HepG2 (cell line): Measurements from ENCODE around the gene RGL1. TPM values are rescaled to one million over a fixed set of nuclear protein-coding genes. Genes with fewer than 3 reads are reported as not detected.

Experiments
- ATAC-seq: fragments of 200-7000 bp; cut with Tn5 transposase; 3 replicates; pipeline ENCODE4 v1.9.1; 2020; ENCODE audit warnings: mild to moderate bottlenecking, moderate library complexity
- BruUV-seq: library from RNA; stranded (reverse); fragments of 400-500 nt; replicated peaks from 2 replicates; lab custom pipeline; 2021; lab: Mats Ljungman, UMichigan
- CTCF ChIA-PET: fragments of 300-600 bp; formaldehyde crosslinking; extraction: SDS; loops from one replicate; lab custom pipeline; 2021; ENCODE audit warnings: low total read pairs, inconsistent platforms, low intra/inter-chr PET ratio; lab: Yijun Ruan, JAX
- POLR2A ChIA-PET: fragments of 350-600 bp; sonication (Branson Sonifier 250); formaldehyde crosslinking; loops from one replicate; lab custom pipeline; 2020; ENCODE audit warnings: antibody characterized with exemption, inconsistent platforms; lab: Yijun Ruan, JAX
- DNase-seq: peaks from one replicate; pipeline ENCODE4 v3.0.0-alpha.2; 2015; ENCODE audit warnings: low spot score
- FAIRE-seq: peaks from 3 replicates; lab custom pipeline; 2011; peaks lifted over from hg19 to GRCh38; lab: Jason Lieb, UNC
- H2AFZ ChIP-seq: one replicate; pipeline ENCODE4 v1.6.1; 2011; ENCODE audit warnings: low read length, inconsistent platforms
- H3K27ac ChIP-seq: fragments of 300-600 bp; 3 replicates; pipeline ENCODE4 v1.8.0; 2011; ENCODE audit warnings: mixed run types, mild to moderate bottlenecking, mixed read lengths, low read length, inconsistent platforms; ENCODE audit not compliant: insufficient read depth; ENCODE audit errors: extremely low read length
- H3K27me3 ChIP-seq, 2 experiments: fragments of 200-600 bp in 1 of 2; 2 replicates in 1 of 2; 3 replicates in 1 of 2; pipeline versions ENCODE4 v1.6.0 to v1.8.0; 2011; ENCODE audit warnings: low read length in 2 of 2, mild to moderate bottlenecking in 2 of 2, moderate library complexity in 2 of 2, inconsistent platforms in 1 of 2; ENCODE audit not compliant: insufficient read depth in 2 of 2, control insufficient read depth in 1 of 2
- H3K36me3 ChIP-seq, 2 experiments: fragments of 200-600 bp in 1 of 2; replicated peaks in 1 of 2; 2 replicates in 1 of 2; 3 replicates in 1 of 2; pipeline versions ENCODE4 v1.5.1 to v1.8.0; 2011; ENCODE audit warnings: low read length in 2 of 2, inconsistent platforms in 1 of 2; ENCODE audit not compliant: insufficient read depth in 2 of 2, control insufficient read depth in 1 of 2
- H3K4me1 ChIP-seq: 2 replicates; pipeline ENCODE4 v1.5.1; 2012; ENCODE audit warnings: low read length, inconsistent platforms; ENCODE audit not compliant: insufficient read depth
- H3K4me2 ChIP-seq: 2 replicates; pipeline ENCODE4 v1.6.0; 2011; ENCODE audit warnings: low read depth, low read length, inconsistent platforms
- H3K4me3 ChIP-seq, 3 experiments: fragments of 200-600 bp in 1 of 3; sonication (generic), shearing (Covaris generic) in 1 of 3; replicated peaks in 1 of 3; 2 replicates each; pipeline ENCODE4 v1.5.1; 2011 to 2016; ENCODE audit warnings: low read length in 3 of 3, inconsistent platforms in 2 of 3, low read depth in 2 of 3, mild to moderate bottlenecking in 2 of 3, control low read depth in 1 of 3, mixed read lengths in 1 of 3; ENCODE audit not compliant: insufficient read depth in 1 of 3
- H3K79me2 ChIP-seq: one replicate; pipeline ENCODE4 v1.6.1; 2011; ENCODE audit warnings: low read length, inconsistent platforms; ENCODE audit not compliant: insufficient read depth
- H3K9ac ChIP-seq: 2 replicates; pipeline ENCODE4 v1.6.0; 2011; ENCODE audit warnings: mild to moderate bottlenecking, low read depth, low read length, inconsistent platforms; ENCODE audit not compliant: insufficient read depth
- H3K9me3 ChIP-seq: 2 replicates; pipeline ENCODE4 v1.5.1; 2012; ENCODE audit warnings: mild to moderate bottlenecking, low read length
- H4K20me1 ChIP-seq: 2 replicates; pipeline ENCODE4 v1.6.0; 2011; ENCODE audit warnings: inconsistent platforms, mild to moderate bottlenecking, low read length, moderate library complexity; ENCODE audit not compliant: insufficient read depth
- ATF7-NPFF ChIP-seq: sonication (generic); formaldehyde crosslinking; IDR thresholded peaks from 2 replicates; pipeline ENCODE4 v1.8.1; 2023; ENCODE audit warnings: mild to moderate bottlenecking, low read depth, missing genetic modification reagents, moderate library complexity
- BRD4 ChIP-seq: sonication (generic); formaldehyde crosslinking; IDR thresholded peaks from 2 replicates; pipeline ENCODE4 v1.4.0; 2020; ENCODE audit warnings: missing genetic modification reagents
- CEBPZ ChIP-seq: IDR thresholded peaks from 2 replicates; pipeline ENCODE4 v1.6.1; 2012; ENCODE audit warnings: low read length, improper control_type of control experiment
- FOXC1 ChIP-seq: sonication (generic); formaldehyde crosslinking; IDR thresholded peaks from 2 replicates; pipeline ENCODE4 v1.8.0; 2022; ENCODE audit warnings: mild to moderate bottlenecking, missing genetic modification reagents, borderline replicate concordance
- MAFK ChIP-seq, 2 experiments: IDR thresholded peaks in 1 of 2; conservative IDR thresholded peaks in 1 of 2; 2 replicates each; pipeline ENCODE4 v1.6.1; 2011; ENCODE audit warnings: improper control_type of control experiment in 2 of 2, low read length in 2 of 2
- NBN ChIP-seq: fragments of 450-650 bp; conservative IDR thresholded peaks from 2 replicates; pipeline ENCODE4 v1.6.1; 2017
- PHF21A ChIP-seq: sonication (generic); formaldehyde crosslinking; IDR thresholded peaks from 2 replicates; pipeline ENCODE4 v1.5.0; 2020; ENCODE audit warnings: mild to moderate bottlenecking, missing genetic modification reagents
- SALL2 ChIP-seq: sonication (generic); formaldehyde crosslinking; IDR thresholded peaks from 2 replicates; pipeline ENCODE4 v1.8.1; 2023; ENCODE audit warnings: mild to moderate bottlenecking, missing genetic modification reagents, inconsistent platforms
- SMARCE1 ChIP-seq: fragments of 450-650 bp; IDR thresholded peaks from 2 replicates; pipeline ENCODE4 v1.6.1; 2017; ENCODE audit warnings: borderline replicate concordance
- THYN1 ChIP-seq: sonication (generic); formaldehyde crosslinking; IDR thresholded peaks from 2 replicates; pipeline ENCODE4 v1.8.1; 2023; ENCODE audit warnings: low read depth, mild to moderate bottlenecking, moderate library complexity, missing genetic modification reagents, borderline replicate concordance
- ZBTB25 ChIP-seq: IDR thresholded peaks from 2 replicates; pipeline ENCODE4 v1.6.1; 2018; ENCODE audit warnings: missing genetic modification reagents
- ZC3H13 ChIP-seq: sonication (generic); formaldehyde crosslinking; IDR thresholded peaks from 2 replicates; pipeline ENCODE4 v1.8.1; 2023; ENCODE audit warnings: mild to moderate bottlenecking, missing genetic modification reagents, moderate library complexity
- ZMAT3 ChIP-seq: sonication (generic); formaldehyde crosslinking; conservative IDR thresholded peaks from 2 replicates; pipeline ENCODE4 v1.7.0; 2021; ENCODE audit warnings: missing genetic modification reagents
- ZNF234 ChIP-seq: sonication (generic); formaldehyde crosslinking; conservative IDR thresholded peaks from 2 replicates; pipeline ENCODE4 v1.5.1; 2020; ENCODE audit warnings: mild to moderate bottlenecking, missing genetic modification reagents
- ZNF562 ChIP-seq: sonication (generic); formaldehyde crosslinking; IDR thresholded peaks from 2 replicates; pipeline ENCODE4 v1.8.0; 2022; ENCODE audit warnings: missing genetic modification reagents, borderline replicate concordance
- ZNF777 ChIP-seq: sonication (generic); formaldehyde crosslinking; IDR thresholded peaks from 2 replicates; pipeline ENCODE4 v1.4.0; 2020; ENCODE audit warnings: missing genetic modification reagents
- ZSCAN21 ChIP-seq: sonication (generic); formaldehyde crosslinking; IDR thresholded peaks from 2 replicates; pipeline ENCODE4 v1.8.0; 2022; ENCODE audit warnings: mild to moderate bottlenecking, missing genetic modification reagents, moderate library complexity, borderline replicate concordance
- ZSCAN5A ChIP-seq: sonication (generic); formaldehyde crosslinking; IDR thresholded peaks from 2 replicates; pipeline ENCODE4 v1.8.0; 2022; ENCODE audit warnings: mild to moderate bottlenecking, missing genetic modification reagents, borderline replicate concordance
- WGBS: methylation state at CpG from one replicate; pipeline ENCODE4 v1.1.6; 2017; ENCODE audit warnings: low lambda C conversion rate; 5-methylcytosine and 5-hydroxymethylcytosine counted together
- in situ Hi-C: cut with HindIII; loops from 2 replicates; pipeline ENCODE4 v1.10.0; 2017; ENCODE audit warnings: low pct_unique_long_range_greater_than_20kb; ENCODE audit not compliant: extremely low pct_ligation_motif_present
- intact Hi-C: fragments of 100-400 bp; cut with micrococcal nuclease; formaldehyde crosslinking; loops from one replicate; pipeline ENCODE4 v1.10.0; 2022; ENCODE audit not compliant: unreplicated experiment
- polyA plus RNA-seq, 8 experiments: library from polyadenylated mRNA; depleted of rRNA in 3 of 8; stranded (reverse) in 7 of 8; unstranded in 1 of 8; fragments of >200 nt; fragmentation: Illumina TruSeq in 4 of 8; extraction: Trizol in 4 of 8; gene quantifications; 2 replicates each; pipeline versions ENCODE4 v1.2.1 to v1.2.3, GENCODE V29; 2011 to 2016; ENCODE audit warnings: low read depth in 4 of 8, missing spikeins in 1 of 8, mixed read lengths in 1 of 8; ENCODE audit not compliant: insufficient read depth in 1 of 8
- total RNA-seq, 5 experiments: library from RNA; depleted of rRNA; stranded (reverse); fragments of >200 nt; fragmentation: Illumina TruSeq; extraction: Trizol; gene quantifications; 2 replicates each; pipeline ENCODE4 v1.2.3, GENCODE V29; 2016; ENCODE audit warnings: low read depth in 1 of 5

The RGL1 gene
- total and polyA plus RNA-seq, 2 of the 13 experiments (the other 11 are each of a cell fraction or from before 2014, with no cell fraction given) = 3.5 to 4.7 TPM

- DNase-seq (no peak), ATAC-seq (no peak), FAIRE-seq (no peak)
- Histone ChIP-seq H3K27ac (no peak overlapping the region), H2AFZ (no peak overlapping the region), H3K27me3 (no peaks in the 10 kb centered on the region), H4K20me1 (no peaks in the 10 kb centered on the region), H3K4me2 (no peak overlapping the region), H3K36me3 (no peaks in the 10 kb centered on the region), H3K79me2 (no peaks in the 10 kb centered on the region), H3K9me3 (no peaks in the 10 kb centered on the region), H3K4me1 (no peaks in the 10 kb centered on the region), H3K9ac (no peak overlapping the region), H3K4me3 (no peak overlapping the region)
- intact Hi-C loops (no loop called here), in situ Hi-C loops (no loop called here)
- WGBS = 13% methylated on average over 3 of the region's 3 CpGs
- POLR2A ChIA-PET = no interaction called here
- CTCF ChIA-PET = no interaction called here
- no peak for TF ChIP-seq ZBTB25
- no peak for TF ChIP-seq ZMAT3 (CRISPR knock-in tag)
- TF ChIP-seq PHF21A = no peak
- TF ChIP-seq BRD4 (CRISPR knock-in tag) = no peak
- no peak for TF ChIP-seq ZC3H13 (CRISPR knock-in tag)
- TF ChIP-seq NBN = no peak
- TF ChIP-seq ZSCAN5A (CRISPR knock-in tag) = no peak
- TF ChIP-seq ATF7-NPFF = no peak
- TF ChIP-seq SALL2 (CRISPR knock-in tag) = no peak
- no peak for TF ChIP-seq FOXC1 (CRISPR knock-in tag)
- TF ChIP-seq ZSCAN21 = no peak
- no peak for TF ChIP-seq ZNF777 (CRISPR knock-in tag)
- TF ChIP-seq THYN1 = no peak
- no peak for TF ChIP-seq ZNF234 (CRISPR knock-in tag)
- TF ChIP-seq ZNF562 (CRISPR knock-in tag) = no peak
- no peak for TF ChIP-seq CEBPZ
- TF ChIP-seq MAFK (conservative IDR thresholded peaks at IDR 0.05 in 1 of 2, IDR thresholded peaks at IDR 0.05 in 1 of 2; ENCODE audit: low read length in 2 of 2) = no peak
- TF ChIP-seq SMARCE1 = no peak
- BruUV-seq = no TSS peak
Measured at GRCh38 chr1:183962903-183963302, 158.0 kb downstream of the RGL1 start.
